Mesenchymal stem cell (in vitro differentiated cells and primary cell): ENCODE measurements around the gene APOL3.

Experiments
- DNase-seq: peaks from one replicate; pipeline ENCODE4 v3.0.0-alpha.2; 2013
- H2AFZ ChIP-seq: one replicate; pipeline ENCODE4 v1.6.1; 2013; ENCODE audit warnings: low read depth, mild to moderate bottlenecking, control low read depth, inconsistent platforms, low read length, moderate library complexity
- H2AK5ac ChIP-seq: 2 replicates; pipeline ENCODE4 v1.6.1; 2013; ENCODE audit warnings: low read length, moderate library complexity, mild to moderate bottlenecking, inconsistent platforms; ENCODE audit not compliant: severe bottlenecking
- H2BK120ac ChIP-seq: one replicate; pipeline ENCODE4 v1.6.1; 2013; ENCODE audit warnings: low read depth, mild to moderate bottlenecking, inconsistent platforms, low read length, moderate library complexity
- H2BK12ac ChIP-seq, 2 experiments: one replicate each; pipeline ENCODE4 v1.6.1; 2013; ENCODE audit warnings: inconsistent platforms in 2 of 2, low read length in 2 of 2, mild to moderate bottlenecking in 2 of 2, moderate library complexity in 2 of 2, control low read depth in 1 of 2
- H2BK15ac ChIP-seq: one replicate; pipeline ENCODE4 v1.6.1; 2013; ENCODE audit warnings: mild to moderate bottlenecking, low read depth, inconsistent platforms; ENCODE audit not compliant: poor library complexity, severe bottlenecking
- H2BK5ac ChIP-seq: 2 replicates; pipeline ENCODE4 v1.6.1; 2013; ENCODE audit warnings: low read depth, mild to moderate bottlenecking, low read length, control low read depth, inconsistent platforms; ENCODE audit not compliant: poor library complexity, severe bottlenecking
- H3K14ac ChIP-seq, 2 experiments: one replicate each; pipeline ENCODE4 v1.6.1; 2013; ENCODE audit warnings: inconsistent platforms in 2 of 2, low read length in 2 of 2, control low read depth in 1 of 2, mild to moderate bottlenecking in 1 of 2, moderate library complexity in 1 of 2
- H3K18ac ChIP-seq, 2 experiments: one replicate each; pipeline ENCODE4 v1.6.1; 2013; ENCODE audit warnings: inconsistent platforms in 2 of 2, low read length in 2 of 2, control low read depth in 1 of 2, low read depth in 1 of 2, mild to moderate bottlenecking in 1 of 2
- H3K23ac ChIP-seq, 2 experiments: one replicate each; pipeline ENCODE4 v1.6.1; 2013; ENCODE audit warnings: inconsistent platforms in 2 of 2, low read length in 2 of 2, mild to moderate bottlenecking in 2 of 2, moderate library complexity in 2 of 2, control low read depth in 1 of 2
- H3K27ac ChIP-seq: 2 replicates; pipeline ENCODE4 v1.5.1; 2013; ENCODE audit warnings: mild to moderate bottlenecking, moderate library complexity, low read length, control low read depth, inconsistent platforms; ENCODE audit not compliant: poor library complexity, severe bottlenecking
- H3K27me3 ChIP-seq, 2 experiments: 2 replicates each; pipeline versions ENCODE4 v1.6.1 to v1.7.0; 2013; ENCODE audit warnings: low read length in 2 of 2, mild to moderate bottlenecking in 2 of 2, moderate library complexity in 2 of 2, control low read depth in 1 of 2, inconsistent platforms in 1 of 2; ENCODE audit not compliant: control insufficient read depth in 1 of 2, insufficient read depth in 1 of 2
- H3K36me3 ChIP-seq, 2 experiments: 2 replicates each; pipeline versions ENCODE4 v1.6.1 to v1.7.0; 2013; ENCODE audit warnings: low read length in 2 of 2, control low read depth in 1 of 2, inconsistent platforms in 1 of 2, low read depth in 1 of 2, mild to moderate bottlenecking in 1 of 2; ENCODE audit not compliant: insufficient read depth in 2 of 2, control insufficient read depth in 1 of 2
- H3K4ac ChIP-seq, 2 experiments: one replicate each; pipeline ENCODE4 v1.6.1; 2013; ENCODE audit warnings: inconsistent platforms in 2 of 2, low read length in 2 of 2, mild to moderate bottlenecking in 2 of 2, moderate library complexity in 2 of 2, control low read depth in 1 of 2, low read depth in 1 of 2
- H3K4me1 ChIP-seq: 2 replicates; pipeline ENCODE4 v1.6.1; 2013; ENCODE audit warnings: low read depth, low read length, control low read depth; ENCODE audit not compliant: control insufficient read depth, insufficient read depth
- H3K4me2 ChIP-seq: 2 replicates; pipeline ENCODE4 v1.6.1; 2013; ENCODE audit warnings: low read length, mild to moderate bottlenecking, inconsistent platforms; ENCODE audit not compliant: poor library complexity, severe bottlenecking
- H3K4me3 ChIP-seq, 2 experiments: 2 replicates each; pipeline versions ENCODE4 v1.5.1 to v1.7.0; 2013; ENCODE audit warnings: low read length in 2 of 2, mild to moderate bottlenecking in 2 of 2, control low read depth in 1 of 2, low read depth in 1 of 2; ENCODE audit not compliant: insufficient read depth in 1 of 2
- H3K79me1 ChIP-seq: replicated peaks from 2 replicates; pipeline ENCODE4 v1.6.1; 2013; ENCODE audit warnings: mild to moderate bottlenecking, control low read depth, low read length, inconsistent platforms; ENCODE audit not compliant: poor library complexity, severe bottlenecking
- H3K9ac ChIP-seq: 2 replicates; pipeline ENCODE4 v1.7.0; 2013; ENCODE audit warnings: mild to moderate bottlenecking, low read length, moderate library complexity
- H3K9me3 ChIP-seq: 2 replicates; pipeline ENCODE4 v1.7.0; 2013; ENCODE audit warnings: mild to moderate bottlenecking, low read length; ENCODE audit not compliant: control insufficient read depth
- H4K8ac ChIP-seq: one replicate; pipeline ENCODE4 v1.6.1; 2013; ENCODE audit warnings: inconsistent platforms, mild to moderate bottlenecking, low read length, moderate library complexity
- H4K91ac ChIP-seq: one replicate; pipeline ENCODE4 v1.6.1; 2013; ENCODE audit warnings: mild to moderate bottlenecking, low read length, inconsistent platforms
- WGBS: methylation state at CpG from one replicate; pipeline ENCODE4 v1.1.7; 2013; ENCODE audit warnings: mixed read lengths; 5-methylcytosine and 5-hydroxymethylcytosine counted together

The APOL3 gene

DNA sequence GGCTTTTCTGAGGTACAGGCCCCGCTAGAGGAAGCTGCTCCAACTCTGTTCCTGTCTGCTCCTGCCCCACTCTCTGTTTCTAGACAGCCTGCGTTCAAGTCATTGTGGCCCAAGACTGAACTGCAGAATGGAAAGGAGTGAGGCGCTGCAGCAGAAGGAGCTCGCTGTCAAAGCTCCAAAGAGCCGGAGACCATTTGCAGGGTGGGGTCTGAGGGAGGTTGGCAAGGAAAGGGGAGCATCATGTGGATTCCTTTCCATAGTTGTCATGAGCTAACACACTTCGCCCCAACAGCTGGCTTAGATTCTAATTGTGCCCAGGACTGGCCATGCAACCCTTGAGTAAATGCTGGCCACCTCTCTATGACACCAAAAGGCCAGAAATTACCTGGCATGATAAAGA, 22.3 kb upstream of the APOL3 start:
- no peaks in the 10 kb centered on the region for H3K9me3 ChIP-seq
- no peak overlapping the region for H4K8ac ChIP-seq
- no peak overlapping the region for H3K4ac ChIP-seq
- no peak overlapping the region for H3K4me3 ChIP-seq
- H3K27ac ChIP-seq = no peak overlapping the region
- no peak overlapping the region for H2BK12ac ChIP-seq
- no peak overlapping the region for H2BK15ac ChIP-seq
- 90% methylated on average over 6 of the region's 6 CpGs for WGBS
- H3K23ac ChIP-seq = no peak overlapping the region
- no peak overlapping the region for H2BK5ac ChIP-seq
- no peaks in the 10 kb centered on the region for H3K36me3 ChIP-seq
- no peaks in the 10 kb centered on the region for H3K4me1 ChIP-seq
- no peaks in the 10 kb centered on the region for H3K79me1 ChIP-seq
- no peak overlapping the region for H3K4me2 ChIP-seq
- H3K27me3 ChIP-seq = peaks cover 0 to 42% of the 10 kb centered on the region in 2 experiments
- no peak overlapping the region for H2AK5ac ChIP-seq
- no peak overlapping the region for H3K18ac ChIP-seq
- DNase-seq = no peak
- no peak overlapping the region for H2AFZ ChIP-seq
- no peak overlapping the region for H4K91ac ChIP-seq
- H2BK120ac ChIP-seq = no peak overlapping the region
- no peak overlapping the region for H3K14ac ChIP-seq
- no peak overlapping the region for H3K9ac ChIP-seq

DNA sequence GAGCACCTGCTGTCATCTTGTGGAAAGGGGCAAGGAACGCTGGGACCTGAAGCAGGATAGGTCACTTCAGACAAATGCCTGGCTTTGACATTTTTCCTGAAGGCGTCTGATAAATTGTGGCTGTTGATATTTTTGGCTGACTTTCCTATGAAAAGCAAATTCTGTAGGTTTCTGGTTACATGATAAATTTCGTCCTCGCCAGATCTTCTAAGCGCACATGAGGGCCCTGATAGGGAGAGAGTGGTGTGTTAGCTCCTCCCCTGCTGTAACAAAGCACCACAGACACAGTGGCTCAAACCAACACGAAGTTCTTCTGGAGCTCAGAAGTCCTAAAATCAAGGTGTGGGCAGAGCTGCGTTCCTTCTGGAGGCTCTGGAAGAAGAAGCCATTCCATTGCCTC, 21.5 kb upstream of the APOL3 start:
- H3K27me3 ChIP-seq = peaks cover 0 to 42% of the 10 kb centered on the region in 2 experiments
- no peaks in the 10 kb centered on the region for H3K36me3 ChIP-seq
- H2AFZ ChIP-seq = no peak overlapping the region
- no peak overlapping the region for H3K27ac ChIP-seq
- no peak overlapping the region for H3K23ac ChIP-seq
- H3K4me2 ChIP-seq = no peak overlapping the region
- H3K79me1 ChIP-seq = no peaks in the 10 kb centered on the region
- H4K8ac ChIP-seq = no peak overlapping the region
- no peak overlapping the region for H2BK5ac ChIP-seq
- H2BK120ac ChIP-seq = no peak overlapping the region
- no peak overlapping the region for H3K9ac ChIP-seq
- DNase-seq = no peak
- no peak overlapping the region for H3K4me3 ChIP-seq
- H4K91ac ChIP-seq = no peak overlapping the region
- H3K4ac ChIP-seq = no peak overlapping the region
- H2BK12ac ChIP-seq = no peak overlapping the region
- H3K18ac ChIP-seq = no peak overlapping the region
- no peak overlapping the region for H2BK15ac ChIP-seq
- H3K14ac ChIP-seq = no peak overlapping the region
- H3K9me3 ChIP-seq = no peaks in the 10 kb centered on the region
- whole genome bisulfite sequencing = 72% methylated on average over 7 of the region's 7 CpGs
- no peaks in the 10 kb centered on the region for H3K4me1 ChIP-seq
- H2AK5ac ChIP-seq = no peak overlapping the region

DNA sequence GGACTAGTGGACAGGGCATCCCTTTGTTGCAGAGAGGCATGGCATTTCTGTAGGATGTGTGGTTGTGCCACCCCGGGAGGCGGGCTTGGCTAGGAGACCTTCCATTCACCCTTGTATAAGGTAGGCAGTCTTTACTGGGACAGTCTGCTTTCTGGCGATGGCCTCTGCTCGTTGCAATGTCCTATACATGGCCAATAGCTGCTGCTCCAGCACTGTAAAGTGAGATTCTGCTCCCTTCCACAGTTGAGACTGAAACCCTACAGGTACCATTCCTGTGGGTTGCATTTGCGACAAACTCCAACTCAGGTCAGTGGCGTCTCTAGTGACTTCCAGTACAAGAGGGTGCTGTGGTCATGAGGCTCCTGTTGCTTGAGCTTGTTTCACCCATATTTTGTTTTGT, 20.4 kb upstream of the APOL3 start:
- H3K79me1 ChIP-seq = no peaks in the 10 kb centered on the region
- no peak overlapping the region for H4K91ac ChIP-seq
- H4K8ac ChIP-seq = no peak overlapping the region
- no peak overlapping the region for H2BK12ac ChIP-seq
- H3K27ac ChIP-seq = no peak overlapping the region
- no peak overlapping the region for H2BK15ac ChIP-seq
- H2BK120ac ChIP-seq = no peak overlapping the region
- H3K36me3 ChIP-seq = no peaks in the 10 kb centered on the region
- H3K4me3 ChIP-seq = no peak overlapping the region
- no peak for DNase-seq
- H3K14ac ChIP-seq = no peak overlapping the region
- H2BK5ac ChIP-seq = no peak overlapping the region
- no peak overlapping the region for H2AK5ac ChIP-seq
- no peak overlapping the region for H3K4me2 ChIP-seq
- 92% methylated on average over 6 of the region's 6 CpGs for WGBS
- no peak overlapping the region for H3K9ac ChIP-seq
- H3K9me3 ChIP-seq = no peaks in the 10 kb centered on the region
- H2AFZ ChIP-seq = no peak overlapping the region
- no peak overlapping the region for H3K23ac ChIP-seq
- H3K27me3 ChIP-seq = peaks cover 0 to 37% of the 10 kb centered on the region in 2 experiments
- H3K18ac ChIP-seq = no peak overlapping the region
- H3K4ac ChIP-seq = no peak overlapping the region
- H3K4me1 ChIP-seq = no peaks in the 10 kb centered on the region

DNA sequence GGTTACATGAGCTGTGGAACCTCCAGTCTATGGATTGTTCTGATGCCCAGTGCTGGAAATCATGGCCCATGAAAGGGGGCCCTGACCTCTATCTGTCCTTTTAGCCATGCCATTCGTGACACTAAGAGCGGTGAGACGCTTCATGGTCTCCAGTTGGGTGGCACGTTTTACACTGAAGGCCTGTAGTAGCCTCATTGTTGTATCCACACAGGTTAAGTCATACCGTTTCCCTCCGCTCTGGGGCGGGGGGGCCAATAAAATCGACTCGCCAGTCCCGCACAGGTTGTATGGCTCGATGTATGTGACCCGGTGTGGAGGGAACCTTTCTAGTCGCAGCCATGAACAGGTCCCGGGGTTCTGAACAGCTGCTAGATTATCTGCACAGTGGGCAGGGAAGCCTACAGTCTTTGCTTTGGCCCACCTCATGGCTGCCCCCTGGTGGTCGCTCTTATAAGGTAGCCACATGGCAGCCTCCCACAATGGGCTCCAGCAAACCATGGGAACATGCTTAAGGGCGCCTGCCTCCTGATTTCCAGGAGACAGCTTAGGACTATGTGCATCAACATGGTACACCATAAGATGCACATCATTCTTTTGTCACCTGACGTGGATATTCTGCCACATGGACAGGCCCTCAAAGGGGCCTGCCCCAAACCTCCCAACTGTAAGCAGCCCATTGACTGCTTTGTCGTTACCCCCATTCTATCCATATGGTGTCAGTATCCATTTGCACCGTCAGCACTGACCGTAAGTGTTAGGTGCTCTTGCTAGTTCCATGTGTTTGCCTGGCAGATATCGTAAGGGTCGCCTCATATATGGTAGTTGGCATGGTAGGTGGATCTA, 19.7 kb upstream of the APOL3 start:
- no peak overlapping the region for H3K9ac ChIP-seq
- peak overlapping the region; percentile 38 for H4K8ac ChIP-seq
- DNase-seq = peak; percentile 62
- H3K27ac ChIP-seq = no peak overlapping the region
- no peaks in the 10 kb centered on the region for H3K9me3 ChIP-seq
- no peak overlapping the region for H3K14ac ChIP-seq
- no peaks in the 10 kb centered on the region for H3K36me3 ChIP-seq
- 61% methylated on average over 22 of the region's 22 CpGs for WGBS
- H2AK5ac ChIP-seq = no peak overlapping the region
- no peak overlapping the region for H3K18ac ChIP-seq
- H3K79me1 ChIP-seq = no peaks in the 10 kb centered on the region
- no peak overlapping the region for H2BK15ac ChIP-seq
- no peak overlapping the region for H3K23ac ChIP-seq
- H2BK120ac ChIP-seq = no peak overlapping the region
- peaks cover 0 to 31% of the 10 kb centered on the region in 2 experiments for H3K27me3 ChIP-seq
- no peak overlapping the region for H3K4me3 ChIP-seq
- H4K91ac ChIP-seq = no peak overlapping the region
- H3K4ac ChIP-seq = no peak overlapping the region
- H2BK5ac ChIP-seq = no peak overlapping the region
- H3K4me2 ChIP-seq = no peak overlapping the region
- no peak overlapping the region for H2AFZ ChIP-seq
- H2BK12ac ChIP-seq = no peak overlapping the region
- no peaks in the 10 kb centered on the region for H3K4me1 ChIP-seq
